Gastrocnemius medialis (tissue), 4 donors: Measurements from ENCODE around the gene NRXN2. TPM values are rescaled to one million over a fixed set of nuclear protein-coding genes. Genes with fewer than 3 reads are reported as not detected.

Experiments
- ATAC-seq, 2 donors: fragments of 150-250 bp; one replicate each; pipeline ENCODE4 v1.9.1; 2016
- DNase-seq, 2 donors: peaks; one replicate each; pipeline ENCODE4 v3.0.0-alpha.2; 2019
- H3K27ac ChIP-seq, 4 donors: fragments of 200-600 bp; sonication (generic); 1 replicate in 1 of 4; 2 replicates in 3 of 4; pipeline ENCODE4 v1.5.1; 2016 to 2018; ENCODE audit warnings: mild to moderate bottlenecking in 2 of 4, moderate library complexity in 1 of 4
- H3K27me3 ChIP-seq, 3 donors: fragments of 200-600 bp; sonication (generic) in 2 of 3; 1 replicate in 1 of 3; 2 replicates in 2 of 3; pipeline versions ENCODE4 v1.5.1 to v1.6.0; 2016 to 2019; ENCODE audit warnings: mild to moderate bottlenecking in 1 of 3, moderate library complexity in 1 of 3
- H3K36me3 ChIP-seq, 2 donors: fragments of 200-600 bp; sonication (generic) in 1 of 2; one replicate each; pipeline ENCODE4 v1.5.1; 2017 to 2018
- H3K4me1 ChIP-seq, 2 donors: fragments of 200-600 bp; sonication (generic) in 1 of 2; one replicate each; pipeline ENCODE4 v1.5.1; 2016 to 2017; ENCODE audit warnings: mild to moderate bottlenecking in 2 of 2
- H3K4me3 ChIP-seq, 4 donors: fragments of 200-600 bp; sonication (generic) in 3 of 4; 1 replicate in 1 of 4; 2 replicates in 3 of 4; pipeline ENCODE4 v1.5.1; 2016 to 2019; ENCODE audit warnings: mild to moderate bottlenecking in 2 of 4
- H3K9me3 ChIP-seq, 3 donors: fragments of 200-600 bp; sonication (generic) in 2 of 3; 1 replicate in 1 of 3; 2 replicates in 2 of 3; pipeline ENCODE4 v1.5.1; 2016 to 2019
- CTCF ChIP-seq, 5 experiments: fragments of 450-650 bp in 3 of 5; fragments of 200-600 bp in 2 of 5; sonication (generic) in 2 of 5; IDR thresholded peaks in 4 of 5; conservative IDR thresholded peaks in 1 of 5; 1 replicate in 4 of 5; 2 replicates in 1 of 5; pipeline ENCODE4 v1.5.1; 2016 to 2019; ENCODE audit warnings: antibody characterized with exemption in 5 of 5, mild to moderate bottlenecking in 3 of 5, moderate library complexity in 3 of 5
- POLR2A ChIP-seq, 2 donors: fragments of 450-650 bp; IDR thresholded peaks; one replicate each; pipeline ENCODE4 v1.6.1; 2017; ENCODE audit warnings: antibody characterized with exemption in 2 of 2, mild to moderate bottlenecking in 2 of 2, moderate library complexity in 2 of 2
- in situ Hi-C, 4 donors: fragments of 200-750 bp; cut with MboI; loops; one replicate each; pipeline versions ENCODE4 v1.15.0 to v1.8.0; 2017; ENCODE audit warnings: low sequenced_read_pairs in 4 of 4
- intact Hi-C: fragments of 100-400 bp; cut with DNase I; formaldehyde crosslinking; loops from one replicate; pipeline ENCODE4 v1.15.1; 2023; ENCODE audit warnings: low total_unique reads
- total RNA-seq, 4 donors: library from RNA; depleted of rRNA; stranded (reverse); fragments of >200 nt; gene quantifications; one replicate each; pipeline versions ENCODE4 v1.1.0 to v1.2.3, GENCODE V29; 2016

The NRXN2 gene
- total RNA-seq, 4 donors from 2014 or later = 0.15 to 6.2 (median 1.8) TPM

- DNase-seq (no peak), ATAC-seq (no peak)
- intact Hi-C loops = no loop called here
- Histone ChIP-seq H3K27ac (no peak overlapping the region), H3K4me3 (no peak overlapping the region), H3K36me3 (no peaks in the 10 kb centered on the region), H3K4me1 (no peaks in the 10 kb centered on the region), H3K9me3 (no peaks in the 10 kb centered on the region), H3K27me3 (peaks cover 41 to 65% (median 50%) of the 10 kb centered on the region in 3 donors)
- in situ Hi-C loops = no loop called here
- no peak for TF ChIP-seq CTCF (IDR thresholded peaks at IDR 0.05 in 4 of 5, conservative IDR thresholded peaks at IDR 0.05 in 1 of 5)
- TF ChIP-seq POLR2A (IDR thresholded peaks at IDR 0.05) = no peak
These were observed 84.9 kb downstream of the NRXN2 start for GRCh38 chr11:64638018-64638665.

GRCh38 chr11:64637334-64638017 lies 85.5 kb downstream of the NRXN2 start:
- intact Hi-C loops = no loop called here
- Histone ChIP-seq H3K9me3 (no peaks in the 10 kb centered on the region), H3K4me3 (no peak overlapping the region), H3K4me1 (no peaks in the 10 kb centered on the region), H3K36me3 (no peaks in the 10 kb centered on the region), H3K27me3 (peaks cover 36 to 60% (median 47%) of the 10 kb centered on the region in 3 donors), H3K27ac (no peak overlapping the region)
- no peak for ATAC-seq
- no peak for DNase-seq
- in situ Hi-C loops = no loop called here
- TF ChIP-seq POLR2A (IDR thresholded peaks at IDR 0.05) = no peak
- no peak for TF ChIP-seq CTCF (IDR thresholded peaks at IDR 0.05 in 4 of 5, conservative IDR thresholded peaks at IDR 0.05 in 1 of 5)

GRCh38 chr11:64633555-64634159 lies 89.3 kb downstream of the NRXN2 start:
- no peak for DNase-seq
- H3K27ac ChIP-seq = no peak overlapping the region
- intact Hi-C loops (no loop called here), in situ Hi-C loops (no loop called here)
- ATAC-seq = no peak
- H3K4me1 ChIP-seq = no peaks in the 10 kb centered on the region
- no peaks in the 10 kb centered on the region for H3K9me3 ChIP-seq
- H3K4me3 ChIP-seq = no peak overlapping the region
- TF ChIP-seq POLR2A (IDR thresholded peaks at IDR 0.05) (no peak), CTCF (IDR thresholded peaks at IDR 0.05 in 4 of 5, conservative IDR thresholded peaks at IDR 0.05 in 1 of 5) (no peak)
- no peaks in the 10 kb centered on the region for H3K36me3 ChIP-seq
- H3K27me3 ChIP-seq = peaks cover 18 to 28% (median 23%) of the 10 kb centered on the region in 3 donors

- TF ChIP-seq CTCF (IDR thresholded peaks at IDR 0.05 in 4 of 5, conservative IDR thresholded peaks at IDR 0.05 in 1 of 5) = no peak
- TF ChIP-seq POLR2A (IDR thresholded peaks at IDR 0.05) = no peak
- in situ Hi-C loops (no loop called here), intact Hi-C loops (no loop called here)
- ATAC-seq = no peak
- no peak for DNase-seq
- H3K36me3 ChIP-seq = no peaks in the 10 kb centered on the region
- no peak overlapping the region for H3K4me3 ChIP-seq
- H3K9me3 ChIP-seq = no peaks in the 10 kb centered on the region
- peaks cover 9 to 19% (median 18%) of the 10 kb centered on the region in 3 donors for H3K27me3 ChIP-seq
- H3K4me1 ChIP-seq = no peaks in the 10 kb centered on the region
- no peak overlapping the region for H3K27ac ChIP-seq
These were observed 90.3 kb downstream of the NRXN2 start for GRCh38 chr11:64632654-64633053.
